ENCODE results near the gene SCYGR4. TPM values are rescaled to one million over a fixed set of nuclear protein-coding genes. Genes with fewer than 3 reads are reported as not detected.
A peak's percentile ranks its signal among the peaks of the same experiment; 100 is the strongest.

SCYGR4 gene
- total RNA-seq, 4 donors from 2014 or later: not detected

GRCh38 chr2:227654426-227654825, 37.1 kb downstream of the SCYGR4 start:
- H3K27ac ChIP-seq: no peak overlapping the region
- 60 to 66% methylated on average over 1 of the region's 1 CpG for WGBS, 2 donors
- H3K36me3 ChIP-seq: no peaks in the 10 kb centered on the region
- no peaks in the 10 kb centered on the region for H3K4me1 ChIP-seq
- H3K9me3 ChIP-seq: no peaks in the 10 kb centered on the region
- H3K4me3 ChIP-seq: no peak overlapping the region
- H3K27me3 ChIP-seq: no peaks in the 10 kb centered on the region
- DNase-seq (ENCODE audit: low spot score in 2 of 2): no peak
- TF ChIP-seq EP300 (IDR thresholded peaks at IDR 0.05) (no peak), POLR2A (IDR thresholded peaks at IDR 0.05) (no peak), CTCF (IDR thresholded peaks at IDR 0.05) (no peak)

- H3K4me3 ChIP-seq: no peak overlapping the region
- H3K27me3 ChIP-seq: no peaks in the 10 kb centered on the region
- H3K36me3 ChIP-seq: no peaks in the 10 kb centered on the region
- H3K27ac ChIP-seq: peak overlapping the region in 1 of 4 donors; percentile 39
- 15 to 20% methylated on average over 1 of the region's 1 CpG for WGBS, 2 donors
- H3K9me3 ChIP-seq: no peaks in the 10 kb centered on the region
- peak in 1 of 2 donors; percentile 50 for DNase-seq (ENCODE audit: low spot score in 2 of 2)
- TF ChIP-seq EP300 (IDR thresholded peaks at IDR 0.05) (peak in 1 of 2 donors; percentile 81), POLR2A (IDR thresholded peaks at IDR 0.05) (no peak)
- no peaks in the 10 kb centered on the region for H3K4me1 ChIP-seq
Measured at GRCh38 chr2:227655454-227655853, 38.2 kb downstream of the SCYGR4 start.

GRCh38 chr2:227657199-227657845, 40.0 kb downstream of the SCYGR4 start:
- H3K36me3 ChIP-seq: no peaks in the 10 kb centered on the region
- 57 to 61% methylated on average over 8 of the region's 8 CpGs for WGBS, 2 donors
- H3K27me3 ChIP-seq: no peaks in the 10 kb centered on the region
- H3K27ac ChIP-seq: no peak overlapping the region
- no peaks in the 10 kb centered on the region for H3K4me1 ChIP-seq
- H3K4me3 ChIP-seq: no peak overlapping the region
- TF ChIP-seq CTCF (IDR thresholded peaks at IDR 0.05): no peak
- TF ChIP-seq EP300 (IDR thresholded peaks at IDR 0.05): no peak
- TF ChIP-seq POLR2A (IDR thresholded peaks at IDR 0.05): no peak
- DNase-seq (ENCODE audit: low spot score in 2 of 2): no peak
- H3K9me3 ChIP-seq: no peaks in the 10 kb centered on the region

GRCh38 chr2:227661025-227661649, 43.8 kb downstream of the SCYGR4 start:
- Histone ChIP-seq H3K9me3 (no peaks in the 10 kb centered on the region), H3K36me3 (no peaks in the 10 kb centered on the region), H3K27me3 (no peaks in the 10 kb centered on the region), H3K4me1 (no peaks in the 10 kb centered on the region), H3K27ac (no peak overlapping the region), H3K4me3 (no peak overlapping the region)
- TF ChIP-seq POLR2A (IDR thresholded peaks at IDR 0.05) (no peak), CTCF (IDR thresholded peaks at IDR 0.05) (no peak), EP300 (IDR thresholded peaks at IDR 0.05) (no peak)
- DNase-seq (ENCODE audit: low spot score in 2 of 2): no peak
- 41 to 58% methylated on average over 7 of the region's 7 CpGs for WGBS, 2 donors

GRCh38 chr2:227661827-227662226, 44.5 kb downstream of the SCYGR4 start:
- no peak overlapping the region for H3K27ac ChIP-seq
- no peaks in the 10 kb centered on the region for H3K4me1 ChIP-seq
- H3K36me3 ChIP-seq: no peaks in the 10 kb centered on the region
- no peak for DNase-seq (ENCODE audit: low spot score in 2 of 2)
- no peaks in the 10 kb centered on the region for H3K9me3 ChIP-seq
- no peak overlapping the region for H3K4me3 ChIP-seq
- no peak for TF ChIP-seq EP300 (IDR thresholded peaks at IDR 0.05)
- no peak for TF ChIP-seq POLR2A (IDR thresholded peaks at IDR 0.05)
- no peak for TF ChIP-seq CTCF (IDR thresholded peaks at IDR 0.05)
- WGBS, 2 donors: 53 to 56% methylated on average over 3 of the region's 3 CpGs
- no peaks in the 10 kb centered on the region for H3K27me3 ChIP-seq

All from tibial nerve (tissue), 4 donors.